Neural cell (in vitro differentiated cells): ENCODE results near the gene WDR13. TPM values are rescaled to one million over a fixed set of nuclear protein-coding genes. Genes with fewer than 3 reads are reported as not detected.

Source experiments
- H2AFZ ChIP-seq: fragments of 200-600, 300-800 bp; sonication (generic), shearing (Covaris generic); 2 replicates; pipeline ENCODE4 v1.6.0; 2014; ENCODE audit warnings: low read depth, mild to moderate bottlenecking, antibody characterized with exemption, low read length, moderate library complexity
- H3F3A ChIP-seq: fragments of 200-600 bp; shearing (Covaris generic); 2 replicates; pipeline ENCODE4 v1.6.1; 2016; ENCODE audit warnings: mild to moderate bottlenecking, moderate library complexity, mixed read lengths, antibody characterized with exemption, low read length; ENCODE audit not compliant: insufficient read depth, poor library complexity, severe bottlenecking
- H3K27ac ChIP-seq: fragments of 200-600, 300-800 bp; sonication (generic), shearing (Covaris generic); 2 replicates; pipeline ENCODE4 v1.5.1; 2014; ENCODE audit warnings: mild to moderate bottlenecking, low read length, moderate library complexity
- H3K27me3 ChIP-seq: fragments of 300-800, 200-600 bp; sonication (generic), shearing (Covaris generic); 2 replicates; pipeline ENCODE4 v1.6.0; 2014; ENCODE audit warnings: mild to moderate bottlenecking, low read depth, low read length, moderate library complexity; ENCODE audit not compliant: insufficient read depth
- H3K36me3 ChIP-seq: fragments of 300-800, 200-600 bp; sonication (generic), shearing (Covaris generic); 2 replicates; pipeline ENCODE4 v1.5.1; 2014; ENCODE audit warnings: mild to moderate bottlenecking, antibody characterized with exemption, low read length, moderate library complexity; ENCODE audit not compliant: insufficient read depth
- H3K4me2 ChIP-seq: fragments of 300-800, 200-600 bp; sonication (generic), shearing (Covaris generic); 2 replicates; pipeline ENCODE4 v1.6.0; 2014; ENCODE audit warnings: mild to moderate bottlenecking, low read length
- H3K4me3 ChIP-seq: fragments of 300-800, 200-600 bp; sonication (generic), shearing (Covaris generic); 2 replicates; pipeline ENCODE4 v1.5.1; 2014; ENCODE audit warnings: mild to moderate bottlenecking, low read length, moderate library complexity
- H3K79me2 ChIP-seq: fragments of 200-600 bp; shearing (Covaris generic); replicated peaks from 2 replicates; pipeline ENCODE4 v1.6.0; 2014; ENCODE audit warnings: mild to moderate bottlenecking, low read length, moderate library complexity; ENCODE audit not compliant: insufficient read depth
- H3K9ac ChIP-seq: fragments of 300-800, 200-600 bp; sonication (generic), shearing (Covaris generic); 2 replicates; pipeline ENCODE4 v1.6.1; 2016; ENCODE audit warnings: mild to moderate bottlenecking, low read length, mixed read lengths
- H3K9me2 ChIP-seq: fragments of 200-600 bp; shearing (Covaris generic); 2 replicates; pipeline ENCODE4 v1.6.1; 2016; ENCODE audit warnings: mild to moderate bottlenecking, low read length, mixed read lengths; ENCODE audit not compliant: insufficient read depth
- H3K9me3 ChIP-seq: fragments of 200-600, 300-800 bp; sonication (generic), shearing (Covaris generic); 2 replicates; pipeline ENCODE4 v1.6.1; 2016; ENCODE audit warnings: mild to moderate bottlenecking, mixed run types, low read length, moderate library complexity, mixed read lengths
- H4K20me1 ChIP-seq: fragments of 200-600 bp; shearing (Covaris generic); 2 replicates; pipeline ENCODE4 v1.6.1; 2016; ENCODE audit warnings: mild to moderate bottlenecking, mixed run types; ENCODE audit not compliant: insufficient read depth
- CTCF ChIP-seq: fragments of 450-650 bp; IDR thresholded peaks from 2 replicates; pipeline ENCODE4 v1.5.1; 2014; ENCODE audit warnings: antibody characterized with exemption, mild to moderate bottlenecking, moderate library complexity; ENCODE audit not compliant: poor library complexity, severe bottlenecking
- EP300 ChIP-seq: fragments of 450-650 bp; conservative IDR thresholded peaks from 2 replicates; pipeline ENCODE4 v1.6.1; 2014; ENCODE audit warnings: antibody characterized with exemption, mild to moderate bottlenecking, moderate library complexity; ENCODE audit not compliant: poor library complexity, severe bottlenecking
- EZH2 ChIP-seq: fragments of 200-600, 300-800 bp; shearing (Covaris generic), sonication (generic); IDR thresholded peaks from 2 replicates; pipeline ENCODE4 v1.6.1; 2014; ENCODE audit warnings: antibody characterized with exemption, low read length, borderline replicate concordance, mild to moderate bottlenecking; ENCODE audit not compliant: insufficient read depth, poor library complexity, severe bottlenecking
- MXI1 ChIP-seq: fragments of 450-650 bp; conservative IDR thresholded peaks from 2 replicates; pipeline ENCODE4 v1.6.1; 2014; ENCODE audit warnings: antibody characterized with exemption, mild to moderate bottlenecking; ENCODE audit not compliant: poor library complexity, severe bottlenecking
- POLR2AphosphoS5 ChIP-seq: IDR thresholded peaks from 2 replicates; pipeline ENCODE4 v1.6.1; 2012
- RAD21 ChIP-seq: fragments of 450-650 bp; conservative IDR thresholded peaks from 2 replicates; pipeline ENCODE4 v1.6.1; 2014; ENCODE audit warnings: antibody characterized with exemption, mild to moderate bottlenecking, moderate library complexity
- REST ChIP-seq: IDR thresholded peaks from 2 replicates; pipeline ENCODE4 v1.6.1; 2012; ENCODE audit warnings: borderline replicate concordance
- SMC3 ChIP-seq: fragments of 450-650 bp; conservative IDR thresholded peaks from 2 replicates; pipeline ENCODE4 v1.6.1; 2014; ENCODE audit warnings: antibody characterized with exemption, mild to moderate bottlenecking, moderate library complexity; ENCODE audit not compliant: poor library complexity
- TAF1 ChIP-seq: IDR thresholded peaks from 2 replicates; pipeline ENCODE4 v1.6.1; 2012; ENCODE audit warnings: low read depth
- polyA plus RNA-seq: library from polyadenylated mRNA; depleted of rRNA; stranded (reverse); fragments of >200 nt; gene quantifications from 2 replicates; pipeline ENCODE4 v1.2.3, GENCODE V29; 2014

The WDR13 gene
- polyA plus RNA-seq, 1 donor from 2014 or later, result 210 TPM

GRCh38 chrX:48599341-48599740 lies 2.0 kb downstream of the WDR13 start:
- Histone ChIP-seq H3K4me2 (no peak overlapping the region), H3K9ac (no peak overlapping the region), H3K27me3 (no peaks in the 10 kb centered on the region), H3K9me2 (no peaks in the 10 kb centered on the region), H3K4me3 (no peak overlapping the region), H4K20me1 (no peaks in the 10 kb centered on the region), H3K36me3 (no peaks in the 10 kb centered on the region), H3K79me2 (no peaks in the 10 kb centered on the region), H3K9me3 (no peaks in the 10 kb centered on the region), H3F3A (no peaks in the 10 kb centered on the region), H2AFZ (no peak overlapping the region), H3K27ac (no peak overlapping the region)
- TF ChIP-seq REST (no peak), MXI1 (no peak), EZH2 (no peak), EP300 (no peak), CTCF (no peak), TAF1 (no peak), POLR2AphosphoS5 (no peak)

- no peaks in the 10 kb centered on the region for H3K36me3 ChIP-seq
- no peak overlapping the region for H3K27ac ChIP-seq
- H3K79me2 ChIP-seq, result no peaks in the 10 kb centered on the region
- no peaks in the 10 kb centered on the region for H4K20me1 ChIP-seq
- no peaks in the 10 kb centered on the region for H3K9me3 ChIP-seq
- H3K9me2 ChIP-seq, result no peaks in the 10 kb centered on the region
- H3K9ac ChIP-seq, result no peak overlapping the region
- H2AFZ ChIP-seq, result no peak overlapping the region
- TF ChIP-seq EZH2 (no peak), RAD21 (no peak), POLR2AphosphoS5 (no peak), MXI1 (no peak), CTCF (no peak), TAF1 (no peak), EP300 (no peak), SMC3 (no peak), REST (no peak)
- H3K4me3 ChIP-seq, result no peak overlapping the region
- no peaks in the 10 kb centered on the region for H3K27me3 ChIP-seq
- no peak overlapping the region for H3K4me2 ChIP-seq
- H3F3A ChIP-seq, result no peaks in the 10 kb centered on the region
These were observed 2.9 kb downstream of the WDR13 start for GRCh38 chrX:48600226-48600625.
